ENCODE measurements around the gene CPLX1. TPM values are rescaled to one million over a fixed set of nuclear protein-coding genes. Genes with fewer than 3 reads are reported as not detected.

Gene CPLX1
- total RNA-seq, 2 experiments from 2014 or later: 0.14 to 1.3 TPM

GRCh38 chr4:864456-865120 is 38.7 kb upstream of the CPLX1 start:
- H3K4me1 Mint-ChIP-seq: no peaks in the 10 kb centered on the region
- H3K27me3 Mint-ChIP-seq: no peaks in the 10 kb centered on the region
- CTCF ChIA-PET: no interaction called here
- peaks cover 33% of the 10 kb centered on the region for H3K36me3 Mint-ChIP-seq
- H3K9me3 Mint-ChIP-seq (ENCODE audit: low read depth): no peaks in the 10 kb centered on the region
- no peak overlapping the region for H3K4me3 Mint-ChIP-seq
- DNase-seq (no peak), ATAC-seq (no peak)
- no peak overlapping the region for H3K27ac Mint-ChIP-seq

GRCh38 chr4:860561-860960 is 34.6 kb upstream of the CPLX1 start:
- no peak for ATAC-seq
- Mint-ChIP-seq H3K4me3 (no peak overlapping the region), H3K27me3 (no peaks in the 10 kb centered on the region), H3K27ac (no peak overlapping the region), H3K4me1 (peaks cover 14% of the 10 kb centered on the region), H3K36me3 (peaks cover 62% of the 10 kb centered on the region), H3K9me3 (ENCODE audit: low read depth) (peaks cover 12% of the 10 kb centered on the region)
- DNase-seq: no peak
- CTCF ChIA-PET: no interaction called here

- Mint-ChIP-seq H3K27ac (no peak overlapping the region), H3K27me3 (no peaks in the 10 kb centered on the region), H3K4me1 (peaks cover 14% of the 10 kb centered on the region), H3K36me3 (peaks cover 71% of the 10 kb centered on the region), H3K4me3 (no peak overlapping the region), H3K9me3 (ENCODE audit: low read depth) (peaks cover 12% of the 10 kb centered on the region)
- DNase-seq: no peak
- CTCF ChIA-PET: no interaction called here
- no peak for ATAC-seq
Observed at GRCh38 chr4:859496-859895, 33.6 kb upstream of the CPLX1 start.

- CTCF ChIA-PET: no interaction called here
- Mint-ChIP-seq H3K9me3 (ENCODE audit: low read depth) (peaks cover 12% of the 10 kb centered on the region), H3K27me3 (no peaks in the 10 kb centered on the region), H3K4me3 (no peak overlapping the region), H3K4me1 (peaks cover 14% of the 10 kb centered on the region), H3K27ac (no peak overlapping the region), H3K36me3 (peaks cover 76% of the 10 kb centered on the region)
- DNase-seq (no peak), ATAC-seq (no peak)
Observed at GRCh38 chr4:858831-859451, 33.0 kb upstream of the CPLX1 start.

GRCh38 chr4:858041-858481 is 32.1 kb upstream of the CPLX1 start:
- H3K4me3 Mint-ChIP-seq: no peak overlapping the region
- peaks cover 12% of the 10 kb centered on the region for H3K9me3 Mint-ChIP-seq (ENCODE audit: low read depth)
- ATAC-seq: no peak
- no peak for DNase-seq
- no peaks in the 10 kb centered on the region for H3K27me3 Mint-ChIP-seq
- CTCF ChIA-PET: no interaction called here
- peaks cover 14% of the 10 kb centered on the region for H3K4me1 Mint-ChIP-seq
- H3K27ac Mint-ChIP-seq: no peak overlapping the region
- H3K36me3 Mint-ChIP-seq: peaks cover 76% of the 10 kb centered on the region

GRCh38 chr4:857461-857860 is 31.5 kb upstream of the CPLX1 start:
- CTCF ChIA-PET: no interaction called here
- peaks cover 14% of the 10 kb centered on the region for H3K4me1 Mint-ChIP-seq
- DNase-seq (no peak), ATAC-seq (no peak)
- H3K36me3 Mint-ChIP-seq: peaks cover 72% of the 10 kb centered on the region
- H3K27ac Mint-ChIP-seq: no peak overlapping the region
- no peaks in the 10 kb centered on the region for H3K27me3 Mint-ChIP-seq
- no peak overlapping the region for H3K4me3 Mint-ChIP-seq
- H3K9me3 Mint-ChIP-seq (ENCODE audit: low read depth): peaks cover 12% of the 10 kb centered on the region

GRCh38 chr4:856225-856901 is 30.4 kb upstream of the CPLX1 start:
- H3K4me1 Mint-ChIP-seq: peaks cover 14% of the 10 kb centered on the region
- ATAC-seq (no peak), DNase-seq (no peak)
- H3K9me3 Mint-ChIP-seq (ENCODE audit: low read depth): peaks cover 12% of the 10 kb centered on the region
- CTCF ChIA-PET: interaction anchor here (1.2 kb wide), 1 partner anchor 116 kb away, joined by 3 read pairs; no protein-coding TSS in a partner anchor
- peak overlapping the region; percentile 84 for H3K27ac Mint-ChIP-seq
- no peaks in the 10 kb centered on the region for H3K27me3 Mint-ChIP-seq
- H3K4me3 Mint-ChIP-seq: no peak overlapping the region
- H3K36me3 Mint-ChIP-seq: peaks cover 71% of the 10 kb centered on the region

GRCh38 chr4:855880-856224 is 29.9 kb upstream of the CPLX1 start:
- peaks cover 14% of the 10 kb centered on the region for H3K4me1 Mint-ChIP-seq
- no peaks in the 10 kb centered on the region for H3K27me3 Mint-ChIP-seq

GRCh38 chr4:854356-854755 is 28.4 kb upstream of the CPLX1 start:
- CTCF ChIA-PET: no interaction called here
- no peaks in the 10 kb centered on the region for H3K27me3 Mint-ChIP-seq
- peaks cover 60% of the 10 kb centered on the region for H3K36me3 Mint-ChIP-seq

More at GRCh38 chr4:855880-856224, 29.9 kb upstream of the CPLX1 start:
- CTCF ChIA-PET: interaction anchor here (1.2 kb wide), 1 partner anchor 115 kb away, joined by 3 read pairs; no protein-coding TSS in a partner anchor
- no peak for ATAC-seq
- Mint-ChIP-seq H3K4me3 (no peak overlapping the region), H3K27ac (peak overlapping the region; percentile 84), H3K36me3 (peaks cover 71% of the 10 kb centered on the region), H3K9me3 (ENCODE audit: low read depth) (peaks cover 12% of the 10 kb centered on the region)
- DNase-seq: no peak

GRCh38 chr4:853416-853781 is 27.5 kb upstream of the CPLX1 start:
- no peak overlapping the region for H3K4me3 Mint-ChIP-seq
- CTCF ChIA-PET: no interaction called here
- H3K4me1 Mint-ChIP-seq: peaks cover 16% of the 10 kb centered on the region
- no peaks in the 10 kb centered on the region for H3K27me3 Mint-ChIP-seq
- no peak overlapping the region for H3K27ac Mint-ChIP-seq
- peaks cover 54% of the 10 kb centered on the region for H3K36me3 Mint-ChIP-seq
- no peak for DNase-seq
- peaks cover 12% of the 10 kb centered on the region for H3K9me3 Mint-ChIP-seq (ENCODE audit: low read depth)
- ATAC-seq: no peak

More at GRCh38 chr4:854356-854755, 28.4 kb upstream of the CPLX1 start:
- peaks cover 14% of the 10 kb centered on the region for H3K4me1 Mint-ChIP-seq
- H3K4me3 Mint-ChIP-seq: no peak overlapping the region
- DNase-seq (no peak), ATAC-seq (no peak)
- no peak overlapping the region for H3K27ac Mint-ChIP-seq
- peaks cover 12% of the 10 kb centered on the region for H3K9me3 Mint-ChIP-seq (ENCODE audit: low read depth)

- CTCF ChIA-PET: no interaction called here
- H3K4me1 Mint-ChIP-seq: peaks cover 11% of the 10 kb centered on the region
- no peak overlapping the region for H3K4me3 Mint-ChIP-seq
- H3K36me3 Mint-ChIP-seq: peaks cover 50% of the 10 kb centered on the region
- H3K27ac Mint-ChIP-seq: no peak overlapping the region
- DNase-seq (no peak), ATAC-seq (no peak)
- no peaks in the 10 kb centered on the region for H3K27me3 Mint-ChIP-seq
- H3K9me3 Mint-ChIP-seq (ENCODE audit: low read depth): peaks cover 8% of the 10 kb centered on the region
Observed at GRCh38 chr4:851701-852430, 25.9 kb upstream of the CPLX1 start.

GRCh38 chr4:850323-850945 is 24.5 kb upstream of the CPLX1 start:
- Mint-ChIP-seq H3K36me3 (peaks cover 45% of the 10 kb centered on the region), H3K4me3 (no peak overlapping the region), H3K4me1 (peaks cover 3% of the 10 kb centered on the region), H3K27ac (no peak overlapping the region), H3K27me3 (no peaks in the 10 kb centered on the region), H3K9me3 (ENCODE audit: low read depth) (no peaks in the 10 kb centered on the region)
- ATAC-seq (no peak), DNase-seq (no peak)
- CTCF ChIA-PET: no interaction called here

- CTCF ChIA-PET: no interaction called here
- H3K27me3 Mint-ChIP-seq: no peaks in the 10 kb centered on the region
- ATAC-seq (no peak), DNase-seq (no peak)
- H3K36me3 Mint-ChIP-seq: peaks cover 39% of the 10 kb centered on the region
- H3K4me1 Mint-ChIP-seq: peaks cover 3% of the 10 kb centered on the region
- H3K27ac Mint-ChIP-seq: no peak overlapping the region
- H3K4me3 Mint-ChIP-seq: no peak overlapping the region
- no peaks in the 10 kb centered on the region for H3K9me3 Mint-ChIP-seq (ENCODE audit: low read depth)
Observed at GRCh38 chr4:849478-850175, 23.7 kb upstream of the CPLX1 start.
